Thyroid gland (tissue), 4 donors: ENCODE data around the gene NAPB. TPM values are rescaled to one million over a fixed set of nuclear protein-coding genes. Genes with fewer than 3 reads are reported as not detected.

Source experiments
- DNase-seq, 2 donors: peaks; one replicate each; pipeline ENCODE4 v3.0.0-alpha.2; 2019
- H3K27ac ChIP-seq, 3 donors: fragments of 200-600 bp; sonication (generic); 1 replicate in 2 of 3; 2 replicates in 1 of 3; pipeline ENCODE4 v1.5.1; 2016 to 2019; ENCODE audit warnings: mild to moderate bottlenecking in 1 of 3, moderate library complexity in 1 of 3
- H3K27me3 ChIP-seq: fragments of 200-600 bp; sonication (generic); one replicate; pipeline ENCODE4 v1.5.1; 2019
- H3K36me3 ChIP-seq, 2 donors: fragments of 200-600 bp; sonication (generic); one replicate each; pipeline ENCODE4 v1.5.1; 2016 to 2019
- H3K4me1 ChIP-seq, 2 donors: fragments of 200-600 bp; sonication (generic); one replicate each; pipeline ENCODE4 v1.5.1; 2017 to 2019
- H3K4me3 ChIP-seq, 3 donors: fragments of 200-600 bp; sonication (generic); replicated peaks in 1 of 3; 1 replicate in 2 of 3; 2 replicates in 1 of 3; pipeline ENCODE4 v1.5.1; 2016; ENCODE audit warnings: mild to moderate bottlenecking in 1 of 3
- H3K9me3 ChIP-seq: fragments of 200-600 bp; sonication (generic); one replicate; pipeline ENCODE4 v1.5.1; 2017
- CTCF ChIP-seq, 6 experiments: fragments of 200-600 bp in 3 of 6; fragments of 450-650 bp in 3 of 6; sonication (generic) in 3 of 6; IDR thresholded peaks; one replicate each; pipeline ENCODE4 v1.5.1; 2016 to 2019; ENCODE audit warnings: antibody characterized with exemption in 6 of 6, mild to moderate bottlenecking in 2 of 6, inconsistent platforms in 1 of 6, moderate library complexity in 1 of 6
- POLR2A ChIP-seq, 2 donors: fragments of 450-650 bp; IDR thresholded peaks; one replicate each; pipeline ENCODE4 v1.6.1; 2017; ENCODE audit warnings: antibody characterized with exemption in 2 of 2, mild to moderate bottlenecking in 2 of 2, moderate library complexity in 1 of 2
- WGBS, 2 donors: methylation state at CpG; one replicate each; pipeline ENCODE4 v1.1.5; 2017; 5-methylcytosine and 5-hydroxymethylcytosine counted together
- intact Hi-C: fragments of 100-400 bp; cut with DNase I; formaldehyde crosslinking; loops from one replicate; pipeline ENCODE4 v1.15.1; 2023
- total RNA-seq, 4 donors: library from RNA; depleted of rRNA; stranded (reverse); fragments of >200 nt; gene quantifications; one replicate each; pipeline ENCODE4 v1.2.3, GENCODE V29; 2016

NAPB gene
- total RNA-seq, 4 donors from 2014 or later = 22.7 to 32.1 (median 26.9) TPM

- H3K4me3 ChIP-seq = no peak overlapping the region
- no peaks in the 10 kb centered on the region for H3K4me1 ChIP-seq
- TF ChIP-seq CTCF (IDR thresholded peaks at IDR 0.05) = no peak
- TF ChIP-seq POLR2A (IDR thresholded peaks at IDR 0.05) = no peak
- H3K9me3 ChIP-seq = no peaks in the 10 kb centered on the region
- intact Hi-C loops = no loop called here
- no peaks in the 10 kb centered on the region for H3K27me3 ChIP-seq
- no peak for DNase-seq
- H3K36me3 ChIP-seq = peaks cover 11 to 26% of the 10 kb centered on the region in 2 donors
- H3K27ac ChIP-seq = no peak overlapping the region
Observed at GRCh38 chr20:23379772-23380171, 41.5 kb downstream of the NAPB start.

- H3K27ac ChIP-seq = no peak overlapping the region
- intact Hi-C loops = no loop called here
- no peaks in the 10 kb centered on the region for H3K27me3 ChIP-seq
- TF ChIP-seq POLR2A (IDR thresholded peaks at IDR 0.05) (no peak), CTCF (IDR thresholded peaks at IDR 0.05) (no peak)
- H3K4me1 ChIP-seq = no peaks in the 10 kb centered on the region
- no peaks in the 10 kb centered on the region for H3K9me3 ChIP-seq
- WGBS, 2 donors = 93 to 96% methylated on average over 5 of the region's 5 CpGs
- no peak overlapping the region for H3K4me3 ChIP-seq
- H3K36me3 ChIP-seq = peaks cover 18 to 49% of the 10 kb centered on the region in 2 donors
- no peak for DNase-seq
Observed at GRCh38 chr20:23375827-23376226, 45.5 kb downstream of the NAPB start.

- Histone ChIP-seq H3K36me3 (peaks cover 27 to 54% of the 10 kb centered on the region in 2 donors), H3K4me1 (no peaks in the 10 kb centered on the region), H3K9me3 (no peaks in the 10 kb centered on the region), H3K27ac (no peak overlapping the region), H3K4me3 (no peak overlapping the region), H3K27me3 (no peaks in the 10 kb centered on the region)
- DNase-seq = no peak
- no peak for TF ChIP-seq CTCF (IDR thresholded peaks at IDR 0.05)
- TF ChIP-seq POLR2A (IDR thresholded peaks at IDR 0.05) = no peak
- 72 to 75% methylated on average over 5 of the region's 5 CpGs for WGBS, 2 donors
- intact Hi-C loops = no loop called here
Observed at GRCh38 chr20:23374441-23374840, 46.8 kb downstream of the NAPB start.

GRCh38 chr20:23371496-23371895, 49.8 kb downstream of the NAPB start:
- 86% methylated on average over 4 of the region's 4 CpGs for WGBS, 2 donors
- TF ChIP-seq POLR2A (IDR thresholded peaks at IDR 0.05) (no peak), CTCF (IDR thresholded peaks at IDR 0.05) (no peak)
- H3K4me1 ChIP-seq = peaks cover 0 to 6% of the 10 kb centered on the region in 2 donors
- no peak overlapping the region for H3K4me3 ChIP-seq
- H3K9me3 ChIP-seq = no peaks in the 10 kb centered on the region
- intact Hi-C loops = no loop called here
- no peak overlapping the region for H3K27ac ChIP-seq
- no peak for DNase-seq
- H3K36me3 ChIP-seq = peaks cover 35 to 52% of the 10 kb centered on the region in 2 donors
- H3K27me3 ChIP-seq = no peaks in the 10 kb centered on the region

- WGBS, 2 donors = 83 to 96% methylated on average over 3 of the region's 3 CpGs
- intact Hi-C loops = no loop called here
- Histone ChIP-seq H3K27ac (no peak overlapping the region), H3K4me3 (no peak overlapping the region), H3K4me1 (peaks cover 4 to 11% of the 10 kb centered on the region in 2 donors), H3K27me3 (no peaks in the 10 kb centered on the region), H3K36me3 (peaks cover 31 to 48% of the 10 kb centered on the region in 2 donors), H3K9me3 (no peaks in the 10 kb centered on the region)
- DNase-seq = no peak
- TF ChIP-seq CTCF (IDR thresholded peaks at IDR 0.05) (no peak), POLR2A (IDR thresholded peaks at IDR 0.05) (no peak)
Observed at GRCh38 chr20:23370873-23371272, 50.4 kb downstream of the NAPB start.
